ENCODE data around the gene ASPDH.

DNA sequence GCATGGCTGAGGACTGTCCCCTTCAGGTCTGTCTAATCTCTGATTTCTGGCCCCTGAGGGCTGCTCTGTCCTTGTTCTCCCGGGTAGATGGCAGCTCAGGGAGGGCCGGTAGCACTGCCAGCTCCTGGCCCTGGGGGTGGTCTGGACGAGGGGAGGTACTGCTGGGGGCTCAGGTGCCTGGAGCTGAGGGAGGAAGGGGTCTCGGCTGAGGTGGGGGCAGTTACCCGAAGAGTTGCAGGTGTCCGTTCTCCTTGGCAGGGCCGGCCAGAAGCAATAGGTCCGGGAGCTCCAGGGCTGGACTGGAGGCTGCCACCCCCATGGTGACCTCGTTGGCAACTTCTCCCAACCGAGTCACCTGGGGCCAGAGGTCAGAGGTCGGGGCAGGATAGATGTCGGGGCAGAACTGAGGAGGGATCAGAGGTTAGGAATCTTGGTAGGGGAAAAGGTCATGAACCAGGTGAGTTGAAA, 38.6 kb downstream of the ASPDH start:
- TF ChIP-seq, protein P1, sequence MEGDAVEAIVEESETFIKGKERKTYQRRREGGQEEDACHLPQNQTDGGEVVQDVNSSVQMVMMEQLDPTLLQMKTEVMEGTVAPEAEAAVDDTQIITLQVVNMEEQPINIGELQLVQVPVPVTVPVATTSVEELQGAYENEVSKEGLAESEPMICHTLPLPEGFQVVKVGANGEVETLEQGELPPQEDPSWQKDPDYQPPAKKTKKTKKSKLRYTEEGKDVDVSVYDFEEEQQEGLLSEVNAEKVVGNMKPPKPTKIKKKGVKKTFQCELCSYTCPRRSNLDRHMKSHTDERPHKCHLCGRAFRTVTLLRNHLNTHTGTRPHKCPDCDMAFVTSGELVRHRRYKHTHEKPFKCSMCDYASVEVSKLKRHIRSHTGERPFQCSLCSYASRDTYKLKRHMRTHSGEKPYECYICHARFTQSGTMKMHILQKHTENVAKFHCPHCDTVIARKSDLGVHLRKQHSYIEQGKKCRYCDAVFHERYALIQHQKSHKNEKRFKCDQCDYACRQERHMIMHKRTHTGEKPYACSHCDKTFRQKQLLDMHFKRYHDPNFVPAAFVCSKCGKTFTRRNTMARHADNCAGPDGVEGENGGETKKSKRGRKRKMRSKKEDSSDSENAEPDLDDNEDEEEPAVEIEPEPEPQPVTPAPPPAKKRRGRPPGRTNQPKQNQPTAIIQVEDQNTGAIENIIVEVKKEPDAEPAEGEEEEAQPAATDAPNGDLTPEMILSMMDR (IDR thresholded peaks at IDR 0.05), result no peak
- no peak for TF ChIP-seq POLR2AphosphoS5 (IDR thresholded peaks at IDR 0.05; ENCODE audit: low read depth, low read length)

Data from Panc1 (cell line).